ENCODE results near the gene SIPA1L3.

SIPA1L3 gene

DNA sequence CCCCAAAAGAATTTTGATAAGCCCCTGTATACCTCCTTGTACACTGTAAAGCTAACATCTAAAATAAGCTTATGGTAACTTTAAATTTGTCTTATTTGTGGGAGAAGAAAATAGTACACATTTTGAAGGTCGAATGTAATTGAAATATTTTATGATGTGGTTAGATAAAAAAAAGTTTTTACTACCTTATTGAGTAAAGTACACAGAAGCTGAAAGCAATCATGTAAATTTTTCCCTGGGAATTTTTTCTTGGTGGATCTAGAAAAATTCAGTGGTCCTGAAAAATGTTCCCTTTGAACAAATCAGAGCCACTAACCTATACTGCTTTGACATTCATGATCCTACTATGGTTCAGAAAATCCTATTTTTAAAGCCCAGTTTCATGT, 46.9 kb downstream of the SIPA1L3 start:
- no peaks in the 10 kb centered on the region for H3K4me1 ChIP-seq (ENCODE audit: low read depth, poor library complexity, severe bottlenecking)
- TF ChIP-seq, protein P1, sequence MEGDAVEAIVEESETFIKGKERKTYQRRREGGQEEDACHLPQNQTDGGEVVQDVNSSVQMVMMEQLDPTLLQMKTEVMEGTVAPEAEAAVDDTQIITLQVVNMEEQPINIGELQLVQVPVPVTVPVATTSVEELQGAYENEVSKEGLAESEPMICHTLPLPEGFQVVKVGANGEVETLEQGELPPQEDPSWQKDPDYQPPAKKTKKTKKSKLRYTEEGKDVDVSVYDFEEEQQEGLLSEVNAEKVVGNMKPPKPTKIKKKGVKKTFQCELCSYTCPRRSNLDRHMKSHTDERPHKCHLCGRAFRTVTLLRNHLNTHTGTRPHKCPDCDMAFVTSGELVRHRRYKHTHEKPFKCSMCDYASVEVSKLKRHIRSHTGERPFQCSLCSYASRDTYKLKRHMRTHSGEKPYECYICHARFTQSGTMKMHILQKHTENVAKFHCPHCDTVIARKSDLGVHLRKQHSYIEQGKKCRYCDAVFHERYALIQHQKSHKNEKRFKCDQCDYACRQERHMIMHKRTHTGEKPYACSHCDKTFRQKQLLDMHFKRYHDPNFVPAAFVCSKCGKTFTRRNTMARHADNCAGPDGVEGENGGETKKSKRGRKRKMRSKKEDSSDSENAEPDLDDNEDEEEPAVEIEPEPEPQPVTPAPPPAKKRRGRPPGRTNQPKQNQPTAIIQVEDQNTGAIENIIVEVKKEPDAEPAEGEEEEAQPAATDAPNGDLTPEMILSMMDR (conservative IDR thresholded peaks at IDR 0.05; ENCODE audit: low read depth, low read length), result no peak
- H3K9ac ChIP-seq, result no peak overlapping the region
- no peaks in the 10 kb centered on the region for H3K36me3 ChIP-seq (ENCODE audit: insufficient read depth)
- no peaks in the 10 kb centered on the region for H4K20me1 ChIP-seq (ENCODE audit: insufficient read depth)
- no peak overlapping the region for H2AFZ ChIP-seq (ENCODE audit: low read depth)
- no peaks in the 10 kb centered on the region for H3K27me3 ChIP-seq (ENCODE audit: insufficient read depth, low read depth)
- no peak overlapping the region for H3K4me3 ChIP-seq (IDR thresholded peaks at IDR 0.05; ENCODE audit: insufficient read depth, low read depth, low read length)
- H3K4me2 ChIP-seq, result no peak overlapping the region
- H3K27ac ChIP-seq, result no peak overlapping the region
- no peaks in the 10 kb centered on the region for H3K79me2 ChIP-seq (ENCODE audit: insufficient read depth, low read depth)

DNA sequence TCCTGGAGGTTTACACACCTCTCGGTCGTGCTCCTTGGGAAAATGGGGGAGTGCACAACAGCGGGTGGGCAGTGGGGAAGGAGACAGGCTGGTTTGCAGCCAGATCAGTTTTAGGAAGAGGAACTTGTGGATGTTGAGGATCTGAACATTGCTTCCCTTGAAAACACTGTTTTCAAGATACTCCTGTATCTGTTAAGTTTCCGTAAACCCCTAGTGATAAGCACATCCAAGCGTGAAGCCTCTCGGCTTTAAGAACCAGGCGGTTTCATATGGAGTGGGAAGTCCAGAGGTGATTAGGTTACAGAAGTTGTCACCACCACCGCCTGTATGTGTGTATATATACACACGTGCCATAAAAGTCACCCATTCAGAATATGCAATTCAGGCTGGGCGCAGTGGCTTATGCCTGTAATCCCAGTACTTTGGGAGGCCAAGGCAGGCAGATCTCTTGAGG, 47.4 kb downstream of the SIPA1L3 start:
- Histone ChIP-seq H3K27ac (no peak overlapping the region), H3K27me3 (ENCODE audit: insufficient read depth, low read depth) (no peaks in the 10 kb centered on the region), H3K36me3 (ENCODE audit: insufficient read depth) (no peaks in the 10 kb centered on the region), H2AFZ (ENCODE audit: low read depth) (no peak overlapping the region), H3K79me2 (ENCODE audit: insufficient read depth, low read depth) (no peaks in the 10 kb centered on the region), H3K4me1 (ENCODE audit: low read depth, poor library complexity, severe bottlenecking) (no peaks in the 10 kb centered on the region), H3K9ac (no peak overlapping the region), H3K4me3 (IDR thresholded peaks at IDR 0.05; ENCODE audit: insufficient read depth, low read depth, low read length) (no peak overlapping the region), H3K4me2 (no peak overlapping the region), H4K20me1 (ENCODE audit: insufficient read depth) (no peaks in the 10 kb centered on the region)
- TF ChIP-seq, protein P1 (conservative IDR thresholded peaks at IDR 0.05; ENCODE audit: low read depth, low read length), result no peak

DNA sequence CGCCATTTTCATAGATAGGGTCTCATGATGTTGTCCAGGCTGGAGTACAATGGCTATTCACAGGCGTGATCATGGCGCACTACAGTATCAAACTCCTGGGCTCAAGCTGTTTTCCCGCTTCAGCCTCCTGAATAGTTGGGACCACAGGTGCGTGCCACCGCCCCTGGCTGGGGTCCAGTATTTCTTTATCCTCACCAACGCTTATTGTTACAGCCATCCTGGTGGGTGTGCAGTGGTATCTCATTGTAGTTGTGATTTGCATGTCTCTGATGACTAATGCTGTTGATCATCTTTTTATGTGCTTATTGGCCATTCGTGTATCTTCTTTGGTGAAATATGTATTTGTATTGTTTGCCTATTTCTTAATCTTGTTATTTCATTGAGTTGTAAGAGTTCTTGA, 49.0 kb downstream of the SIPA1L3 start:
- Histone ChIP-seq H4K20me1 (ENCODE audit: insufficient read depth) (no peaks in the 10 kb centered on the region), H3K4me2 (no peak overlapping the region), H3K4me1 (ENCODE audit: low read depth, poor library complexity, severe bottlenecking) (no peaks in the 10 kb centered on the region), H3K4me3 (IDR thresholded peaks at IDR 0.05; ENCODE audit: insufficient read depth, low read depth, low read length) (no peak overlapping the region), H2AFZ (ENCODE audit: low read depth) (no peak overlapping the region), H3K27me3 (ENCODE audit: insufficient read depth, low read depth) (no peaks in the 10 kb centered on the region), H3K9ac (no peak overlapping the region), H3K27ac (no peak overlapping the region), H3K79me2 (ENCODE audit: insufficient read depth, low read depth) (no peaks in the 10 kb centered on the region), H3K36me3 (ENCODE audit: insufficient read depth) (no peaks in the 10 kb centered on the region)
- TF ChIP-seq, protein P1 (conservative IDR thresholded peaks at IDR 0.05; ENCODE audit: low read depth, low read length), result no peak

DNA sequence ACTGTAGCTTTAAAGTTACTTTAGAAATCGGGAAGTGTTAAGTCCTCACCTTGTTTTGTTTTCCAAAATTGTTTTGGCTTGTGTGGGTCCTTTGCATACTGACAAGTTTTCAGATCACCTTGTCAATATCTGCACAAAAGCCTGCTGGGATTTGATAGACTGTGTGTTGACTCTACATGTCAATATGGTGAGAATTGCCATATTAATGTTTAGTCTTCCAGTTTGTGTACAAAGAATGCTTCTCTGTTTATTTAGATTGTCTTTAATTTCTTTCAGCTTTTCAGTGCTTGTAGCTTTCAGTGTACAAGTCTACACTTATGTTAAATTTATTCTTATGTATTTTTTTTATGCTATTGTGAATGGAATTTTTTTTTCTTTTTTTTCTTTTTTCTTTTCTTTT, 50.2 kb downstream of the SIPA1L3 start:
- H3K4me1 ChIP-seq (ENCODE audit: low read depth, poor library complexity, severe bottlenecking), result no peaks in the 10 kb centered on the region
- no peaks in the 10 kb centered on the region for H3K27me3 ChIP-seq (ENCODE audit: insufficient read depth, low read depth)
- no peaks in the 10 kb centered on the region for H4K20me1 ChIP-seq (ENCODE audit: insufficient read depth)
- TF ChIP-seq, protein P1 (conservative IDR thresholded peaks at IDR 0.05; ENCODE audit: low read depth, low read length), result no peak
- H3K79me2 ChIP-seq (ENCODE audit: insufficient read depth, low read depth), result no peaks in the 10 kb centered on the region
- H3K4me3 ChIP-seq (IDR thresholded peaks at IDR 0.05; ENCODE audit: insufficient read depth, low read depth, low read length), result no peak overlapping the region
- H2AFZ ChIP-seq (ENCODE audit: low read depth), result no peak overlapping the region
- H3K4me2 ChIP-seq, result no peak overlapping the region
- no peak overlapping the region for H3K27ac ChIP-seq
- no peak overlapping the region for H3K9ac ChIP-seq
- H3K36me3 ChIP-seq (ENCODE audit: insufficient read depth), result no peaks in the 10 kb centered on the region

All from KMS-11 (cell line).